Upper lobe of left lung (tissue), 4 donors: ENCODE measurements around the gene RTN4.

Experiments
- CTCF ChIP-seq, 6 experiments: fragments of 450-650 bp in 4 of 6; fragments of 200-600 bp in 2 of 6; sonication (generic) in 2 of 6; IDR thresholded peaks; one replicate each; pipeline ENCODE4 v1.5.1; 2016 to 2019; ENCODE audit warnings: antibody characterized with exemption in 6 of 6
- EP300 ChIP-seq, 4 donors: sonication (generic); formaldehyde crosslinking; IDR thresholded peaks; one replicate each; pipeline ENCODE4 v1.5.1; 2017; ENCODE audit warnings: antibody characterized with exemption in 4 of 4, control low read depth in 2 of 4
- POLR2A ChIP-seq, 4 donors: fragments of 450-650 bp; IDR thresholded peaks; one replicate each; pipeline ENCODE4 v1.5.1; 2016 to 2017; ENCODE audit warnings: antibody characterized with exemption in 4 of 4, mild to moderate bottlenecking in 2 of 4
- POLR2AphosphoS5 ChIP-seq, 2 donors: sonication (generic); formaldehyde crosslinking; IDR thresholded peaks; one replicate each; pipeline ENCODE4 v1.5.1; 2017; ENCODE audit warnings: antibody characterized with exemption in 2 of 2

GRCh38 chr2:54995553-54995952 lies 54.7 kb downstream of the RTN4 start:
- TF ChIP-seq POLR2AphosphoS5 (IDR thresholded peaks at IDR 0.05), result no peak
- TF ChIP-seq CTCF (IDR thresholded peaks at IDR 0.05), result no peak
- no peak for TF ChIP-seq POLR2A (IDR thresholded peaks at IDR 0.05)
- TF ChIP-seq EP300 (IDR thresholded peaks at IDR 0.05), result no peak
